Measurements from ENCODE around the gene STING1.
A peak's percentile ranks its signal among the peaks of the same experiment; 100 is the strongest.
"Not testable (repeated sequence)": the region's sequence is repeated elsewhere in the genome, so short reads cannot be mapped to it uniquely, and the experiment has no call there.

The STING1 gene

DNA sequence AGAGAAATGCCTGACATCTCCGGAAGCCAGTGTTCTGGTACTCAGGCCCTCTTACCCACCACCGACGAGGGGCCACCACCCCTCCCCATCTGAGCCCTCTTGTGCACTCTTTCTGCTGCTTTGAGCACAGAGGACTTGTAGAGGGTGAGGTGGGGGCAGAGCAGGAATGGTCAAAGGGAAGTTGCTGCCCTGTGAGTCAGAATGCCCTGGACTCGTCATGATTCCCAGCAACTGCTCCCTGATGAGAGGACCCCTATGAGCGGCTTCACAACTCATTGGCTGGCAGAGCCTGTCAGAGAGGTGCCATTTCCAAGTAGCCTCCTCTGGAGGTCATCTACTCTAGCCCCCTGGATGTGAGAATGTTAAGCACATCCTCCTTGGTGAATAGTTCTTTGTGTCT is 20.9 kb downstream of the STING1 start:
- no peak for DNase-seq

- no peak for DNase-seq
These were observed 21.4 kb downstream of the STING1 start for GRCh38 chr5:139461176-139461575.

GRCh38 chr5:139460455-139460854 is 22.1 kb downstream of the STING1 start:
- DNase-seq = no peak

DNA sequence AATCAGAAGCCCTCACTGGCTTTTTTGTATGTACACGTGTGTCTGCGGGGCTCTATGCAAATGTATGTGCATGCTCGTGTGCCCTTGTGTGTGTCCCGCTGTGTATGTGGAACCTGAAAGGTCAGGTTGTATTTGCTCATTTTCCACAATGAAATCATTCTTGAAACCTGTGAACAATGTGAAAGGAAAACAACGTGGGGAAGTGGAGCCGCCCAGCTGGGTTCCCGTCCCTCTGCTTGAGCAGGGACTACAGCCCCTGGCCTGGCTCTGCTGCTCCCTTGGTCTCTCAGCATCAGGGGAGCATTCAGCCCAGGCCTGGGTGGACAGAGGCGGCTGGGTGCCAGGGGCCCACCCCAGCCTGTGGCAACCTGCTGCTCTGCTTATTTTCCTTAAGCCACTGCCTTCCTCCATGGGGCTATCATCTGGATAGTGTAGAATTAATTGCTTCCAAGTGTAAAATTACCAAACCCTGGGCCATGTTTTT is 23.1 kb downstream of the STING1 start:
- no peak for DNase-seq

- peak; percentile 35 to 63 for DNase-seq
These were observed 23.8 kb downstream of the STING1 start for GRCh38 chr5:139458580-139459407.

DNA sequence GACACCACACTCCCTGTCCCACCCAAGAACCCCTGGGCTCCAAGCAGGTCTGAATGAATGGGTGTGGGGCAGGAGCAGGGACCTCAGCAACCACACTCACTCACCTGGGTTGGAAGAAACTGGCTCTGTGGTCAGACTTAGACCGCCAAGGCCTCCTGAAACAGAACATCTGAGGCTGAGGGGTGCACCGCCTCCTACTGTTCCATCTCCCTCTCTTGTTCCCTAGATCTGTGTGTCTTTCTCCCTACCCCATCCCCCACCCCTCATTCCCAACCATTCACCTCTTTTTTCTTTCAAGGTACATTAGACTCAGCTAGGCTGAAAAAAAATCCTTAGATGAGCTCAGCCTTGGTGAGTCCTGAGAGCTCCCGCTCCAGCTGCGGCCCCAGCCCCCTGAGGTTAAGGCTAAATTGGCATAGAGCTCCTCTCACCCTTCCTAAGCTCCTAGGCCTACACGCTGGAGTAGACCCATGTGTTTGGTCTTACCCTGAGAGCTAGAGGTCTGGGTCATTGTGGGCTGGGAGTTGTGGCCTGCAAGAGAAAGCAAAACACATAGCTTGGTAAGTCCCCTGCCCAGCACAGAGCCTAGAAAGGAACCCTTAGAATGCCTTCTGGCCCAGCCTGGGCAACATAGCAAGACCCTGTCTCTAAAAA is 24.8 kb downstream of the STING1 start:
- DNase-seq = no peak

GRCh38 chr5:139457241-139457640 is 25.3 kb downstream of the STING1 start:
- DNase-seq = no peak

- DNase-seq = no peak
These were observed 25.8 kb downstream of the STING1 start for GRCh38 chr5:139456776-139457175.

DNA sequence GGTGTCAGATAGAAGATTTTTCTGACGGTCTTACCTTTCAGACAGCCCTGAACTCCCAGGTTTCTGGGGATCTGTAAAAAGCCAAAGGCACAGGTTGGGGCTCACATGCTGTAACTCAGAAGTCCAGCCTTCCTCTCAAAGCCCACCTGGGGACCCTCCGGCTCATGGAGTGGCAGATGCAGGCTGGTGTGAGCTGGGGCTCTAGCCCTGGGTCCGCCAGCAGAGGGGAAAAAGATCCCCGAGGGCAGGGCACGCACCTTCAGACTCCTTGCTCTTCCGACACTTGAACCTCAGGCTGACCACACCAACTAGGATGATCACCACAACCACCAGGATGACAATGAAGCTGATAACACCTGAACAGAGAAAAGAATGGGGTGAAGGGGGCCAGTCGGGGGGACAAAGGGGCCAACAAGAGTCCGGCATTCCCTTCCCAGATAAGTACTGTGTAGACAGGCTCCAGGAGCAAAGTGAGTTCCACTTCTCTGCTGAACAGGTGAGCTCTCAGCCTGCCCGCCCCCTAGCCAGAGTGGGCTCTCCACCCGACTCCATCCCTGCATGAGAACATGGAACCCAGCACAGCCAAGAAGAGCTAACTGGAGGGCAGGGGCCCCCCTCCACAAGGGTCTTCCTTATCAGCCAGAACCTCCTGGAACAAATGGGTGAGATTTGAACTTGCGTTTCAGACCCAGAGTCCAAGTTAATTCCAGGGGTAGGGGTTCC is 27.8 kb downstream of the STING1 start:
- DNase-seq = no peak

DNA sequence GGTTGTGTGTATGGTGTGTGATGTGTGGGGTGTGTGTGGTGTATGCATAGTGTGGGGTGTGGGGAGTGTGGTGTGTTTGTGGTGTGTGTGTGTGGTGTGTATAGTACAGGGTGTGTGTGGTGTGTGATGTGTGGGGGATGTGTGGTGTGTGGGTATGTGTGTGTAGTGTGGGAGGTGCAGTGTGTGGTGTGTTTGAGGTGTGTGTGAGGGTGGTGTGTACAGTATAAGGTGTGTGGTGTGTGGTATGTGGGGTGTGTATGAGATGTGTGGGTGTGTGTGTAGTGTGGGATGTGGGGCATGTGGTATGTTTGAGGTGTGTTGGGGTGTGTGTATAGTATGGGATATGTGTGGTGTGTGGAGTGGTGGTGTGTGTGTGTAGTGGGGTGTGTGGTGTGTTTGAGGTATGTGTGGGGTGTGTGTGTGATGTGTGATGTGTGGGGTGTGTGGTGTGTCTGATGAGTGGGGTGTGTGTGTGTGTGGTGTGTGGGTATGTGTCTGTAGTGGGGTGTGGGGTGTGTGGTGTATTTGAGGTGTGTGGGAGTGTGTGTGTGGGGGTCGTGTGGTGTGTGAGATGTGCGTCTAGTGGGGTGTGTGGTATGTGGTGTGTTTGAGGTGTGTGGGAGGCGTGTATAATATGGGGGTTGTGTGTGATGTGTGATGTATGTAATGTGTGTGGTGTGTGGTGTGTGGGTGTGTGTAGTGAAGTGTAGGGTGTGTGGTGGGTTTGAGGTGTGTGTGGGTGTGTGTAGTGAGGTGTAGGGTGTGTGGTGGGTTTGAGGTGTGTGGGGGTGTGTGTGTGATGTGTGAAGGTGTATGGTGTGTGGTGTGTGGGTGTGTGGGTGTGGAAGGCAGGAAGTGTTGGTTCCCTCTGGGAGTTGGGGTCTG is 28.6 kb downstream of the STING1 start:
- no peak for DNase-seq

- DNase-seq = no peak
These were observed 30.5 kb downstream of the STING1 start for GRCh38 chr5:139451878-139452660.

GRCh38 chr5:139451176-139451575 is 31.4 kb downstream of the STING1 start:
- no peak for DNase-seq

DNA sequence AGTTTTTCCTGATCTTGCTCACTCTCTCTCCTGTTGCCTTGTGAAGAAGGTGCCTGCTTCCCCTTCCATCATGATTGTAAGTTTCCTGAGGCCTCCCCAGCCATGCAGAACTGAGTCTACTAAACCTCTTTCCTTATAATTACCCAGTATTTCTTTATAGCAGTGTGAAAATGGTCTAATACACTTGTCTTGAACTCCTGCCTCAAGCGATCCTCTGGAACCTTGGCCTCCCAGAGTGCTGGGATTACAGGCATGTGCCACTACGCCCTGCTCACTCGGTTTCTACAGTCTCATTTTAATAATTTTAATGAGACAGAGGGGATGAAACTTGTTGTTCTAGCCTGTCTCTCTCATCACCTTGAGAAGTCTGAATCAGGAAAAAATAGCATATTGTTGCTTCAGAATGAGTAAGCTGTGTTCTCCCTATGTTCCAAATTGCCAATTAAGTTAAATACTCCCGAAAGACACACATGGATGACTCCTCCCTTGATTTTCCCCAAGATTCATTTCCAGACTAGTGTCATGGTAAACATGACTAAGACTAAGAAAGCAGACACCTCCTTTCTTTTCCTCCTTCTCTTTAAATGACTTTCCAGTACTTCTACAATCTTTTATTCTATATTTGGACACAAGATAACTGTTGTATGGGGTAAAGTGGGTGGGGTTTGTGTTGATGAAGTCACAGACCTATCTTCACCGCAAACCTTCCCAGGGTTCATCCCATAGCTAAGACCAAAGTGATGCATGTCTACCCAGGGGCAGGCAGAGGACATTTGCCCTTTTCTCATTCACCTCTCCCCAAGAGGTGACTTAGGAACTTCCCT is 35.4 kb downstream of the STING1 start:
- DNase-seq = no peak

GRCh38 chr5:139445325-139446170 is 37.0 kb downstream of the STING1 start:
- DNase-seq = no peak

GRCh38 chr5:139443831-139444453 is 38.6 kb downstream of the STING1 start:
- DNase-seq = no peak

- DNase-seq = not testable (repeated sequence)
These were observed 42.1 kb downstream of the STING1 start for GRCh38 chr5:139440416-139440815.

DNA sequence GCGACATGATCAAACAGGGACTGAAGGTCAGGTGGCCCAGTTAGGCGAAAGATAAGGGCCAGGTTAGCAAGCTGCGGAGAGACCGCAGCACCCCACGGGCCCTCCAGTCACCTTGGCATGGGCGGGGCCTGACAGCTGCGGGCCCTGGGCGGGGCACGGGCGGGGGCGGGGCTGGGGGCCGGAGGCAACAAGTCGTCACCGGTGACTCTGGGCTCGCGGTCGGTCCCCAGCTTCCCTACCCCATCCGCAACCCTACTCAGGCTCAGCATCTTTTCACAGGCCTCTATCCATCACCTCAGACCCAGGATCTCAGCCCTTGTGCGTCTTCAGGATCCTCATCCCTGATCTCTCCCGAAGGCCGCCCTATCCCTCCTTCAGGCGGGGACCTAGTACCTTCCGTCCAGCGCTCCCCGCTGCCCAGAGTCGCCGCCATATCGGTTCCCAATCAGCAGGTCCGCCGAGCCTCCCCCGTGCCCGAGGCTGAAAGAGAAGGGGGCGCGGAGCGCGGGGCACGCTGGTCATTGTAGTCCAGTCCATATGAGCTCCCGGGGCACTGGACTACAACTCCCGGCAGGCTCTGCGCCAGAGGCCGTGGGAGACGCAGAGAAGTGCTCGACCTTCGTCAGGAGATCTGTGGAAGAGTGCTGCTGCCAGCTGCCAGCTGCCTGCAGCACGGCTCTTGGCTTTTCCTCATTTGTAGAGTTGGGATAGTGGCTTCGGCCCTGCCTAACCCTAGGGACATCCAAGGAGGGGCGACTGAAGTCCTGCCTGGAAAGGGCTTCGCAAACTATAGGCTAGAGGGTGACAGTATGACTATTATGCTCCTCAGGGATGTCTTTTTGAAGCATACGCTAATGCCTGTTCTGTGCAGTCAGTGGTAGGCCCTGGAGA is 43.3 kb downstream of the STING1 start, which contains the start of gene DNAJC18:
Gene DNAJC18 (minus strand): TSS at position 513 of the 891 bp plus-strand sequence. CDS start 80 bp downstream, at position 433.
- peak; percentile 88 to 93 for DNase-seq

DNA sequence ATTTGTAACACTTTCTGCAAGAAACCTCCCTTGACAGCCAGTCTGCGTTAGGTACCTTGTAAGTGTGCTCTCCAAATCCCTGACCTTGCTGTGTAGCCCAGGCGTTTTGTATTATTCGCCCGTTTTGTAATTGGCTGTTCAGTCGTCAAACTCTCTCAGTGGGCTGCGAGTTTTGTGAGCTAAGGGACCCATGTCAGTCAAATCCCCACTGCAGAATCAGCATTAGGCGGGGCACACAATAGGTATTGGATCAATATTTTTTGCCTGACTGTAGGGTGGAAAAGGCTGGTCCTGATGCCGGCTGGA is 43.9 kb downstream of the STING1 start:
- DNase-seq = no peak

Measured in inflammatory macrophage treated with lipopolysaccharide for 1 hour (primary cell).